ENCODE data around the gene PCDHB12.
"Not testable (repeated sequence)": the region's sequence is repeated elsewhere in the genome, so short reads cannot be mapped to it uniquely, and the experiment has no call there.

The PCDHB12 gene

DNA sequence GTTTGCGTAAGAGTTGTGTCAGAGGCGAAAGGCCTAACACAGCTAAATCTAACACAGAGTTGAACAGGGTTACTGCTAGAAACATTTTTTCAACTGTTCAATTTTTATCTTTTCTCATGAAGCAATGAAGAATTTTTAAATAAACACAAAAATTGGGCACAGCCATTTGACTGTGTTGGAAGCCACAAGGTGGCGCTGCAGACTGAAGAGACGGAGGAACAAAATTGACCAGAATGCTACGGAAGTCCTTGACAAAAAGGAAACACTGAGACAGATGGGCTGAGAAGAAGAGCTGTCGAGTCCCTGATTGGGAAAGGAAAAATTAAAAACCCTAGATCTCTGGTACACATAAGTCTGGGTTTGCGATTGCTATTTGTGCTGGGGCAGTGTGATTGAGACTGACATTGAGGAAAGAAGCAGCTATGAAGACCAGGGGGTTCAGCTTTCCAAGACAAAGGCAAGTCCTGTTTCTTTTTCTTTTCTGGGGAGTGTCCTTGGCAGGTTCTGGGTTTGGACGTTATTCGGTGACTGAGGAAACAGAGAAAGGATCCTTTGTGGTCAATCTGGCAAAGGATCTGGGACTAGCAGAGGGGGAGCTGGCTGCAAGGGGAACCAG lies 21.5 kb upstream of the PCDHB12 start, which contains the start of gene PCDHB9:
Gene PCDHB9 (plus strand): TSS at position 265 of the 616 bp plus-strand sequence. CDS start 158 bp downstream, at position 423.
- Histone ChIP-seq H3K4me1 (ENCODE audit: control insufficient read depth, insufficient read depth, low read length, unreplicated experiment) (no peaks in the 10 kb centered on the region), H3K27ac (ENCODE audit: low read depth, low read length) (no peak within 1 kb of the TSS), H2AFZ (ENCODE audit: low read length, unreplicated experiment) (no peak within 1 kb of the TSS), H3K27me3 (ENCODE audit: insufficient read depth, low read length) (peaks cover 8% of the 10 kb centered on the region; the same call in 1 of the 2 replicates), H3K4me3 (ENCODE audit: low read depth, low read length) (no peak within 1 kb of the TSS), H3K79me2 (ENCODE audit: control insufficient read depth, insufficient read depth, low read length, unreplicated experiment) (no peaks in the 10 kb centered on the region), H3K36me3 (ENCODE audit: insufficient read depth, low read length) (no peaks in the 10 kb centered on the region)

DNA sequence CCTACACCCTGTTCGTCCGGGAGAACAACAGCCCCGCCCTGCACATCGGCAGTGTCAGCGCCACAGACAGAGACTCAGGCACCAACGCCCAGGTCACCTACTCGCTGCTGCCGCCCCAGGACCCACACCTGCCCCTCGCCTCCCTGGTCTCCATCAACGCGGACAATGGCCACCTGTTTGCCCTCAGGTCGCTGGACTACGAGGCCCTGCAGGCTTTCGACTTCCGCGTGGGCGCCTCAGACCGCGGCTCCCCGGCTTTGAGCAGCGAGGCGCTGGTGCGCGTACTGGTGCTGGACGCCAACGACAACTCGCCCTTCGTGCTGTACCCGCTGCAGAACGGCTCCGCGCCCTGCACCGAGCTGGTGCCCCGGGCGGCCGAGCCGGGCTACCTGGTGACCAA lies 19.8 kb upstream of the PCDHB12 start:
- not testable (repeated sequence) for H3K4me1 ChIP-seq (ENCODE audit: control insufficient read depth, insufficient read depth, low read length, unreplicated experiment); H3K27me3 ChIP-seq (ENCODE audit: insufficient read depth, low read length); H3K79me2 ChIP-seq (ENCODE audit: control insufficient read depth, insufficient read depth, low read length, unreplicated experiment); H2AFZ ChIP-seq (ENCODE audit: low read length, unreplicated experiment); H3K36me3 ChIP-seq (ENCODE audit: insufficient read depth, low read length); H3K4me3 ChIP-seq (ENCODE audit: low read depth, low read length); H3K27ac ChIP-seq (ENCODE audit: low read depth, low read length)

DNA sequence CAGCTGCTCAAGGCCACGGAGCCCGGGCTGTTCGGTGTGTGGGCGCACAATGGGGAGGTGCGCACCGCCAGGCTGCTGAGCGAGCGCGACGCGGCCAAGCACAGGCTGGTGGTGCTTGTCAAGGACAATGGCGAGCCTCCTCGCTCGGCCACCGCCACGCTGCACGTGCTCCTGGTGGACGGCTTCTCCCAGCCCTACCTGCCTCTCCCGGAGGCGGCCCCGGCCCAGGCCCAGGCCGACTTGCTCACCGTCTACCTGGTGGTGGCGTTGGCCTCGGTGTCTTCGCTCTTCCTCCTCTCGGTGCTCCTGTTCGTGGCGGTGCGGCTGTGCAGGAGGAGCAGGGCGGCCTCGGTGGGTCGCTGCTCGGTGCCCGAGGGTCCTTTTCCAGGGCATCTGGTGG lies 19.4 kb upstream of the PCDHB12 start:
- H3K36me3 ChIP-seq (ENCODE audit: insufficient read depth, low read length); H3K27me3 ChIP-seq (ENCODE audit: insufficient read depth, low read length); H2AFZ ChIP-seq (ENCODE audit: low read length, unreplicated experiment): not testable (repeated sequence)

GRCh38 chr5:141192110-141192725 lies 16.3 kb upstream of the PCDHB12 start, which contains the start of gene PCDHB10:
Gene PCDHB10 (plus strand): TSS chr5:141192353. CDS start chr5:141192553, 200 bp downstream.
- no peak within 1 kb of the TSS for H3K4me3 ChIP-seq (ENCODE audit: low read depth, low read length)
- no peak within 1 kb of the TSS for H3K27ac ChIP-seq (ENCODE audit: low read depth, low read length)
- no peaks in the 10 kb centered on the region for H3K4me1 ChIP-seq (ENCODE audit: control insufficient read depth, insufficient read depth, low read length, unreplicated experiment)
- peaks cover 8% of the 10 kb centered on the region; the same call in 1 of the 2 replicates for H3K27me3 ChIP-seq (ENCODE audit: insufficient read depth, low read length)
- H3K36me3 ChIP-seq (ENCODE audit: insufficient read depth, low read length): no peaks in the 10 kb centered on the region
- no peak within 1 kb of the TSS for H2AFZ ChIP-seq (ENCODE audit: low read length, unreplicated experiment)
- no peaks in the 10 kb centered on the region for H3K79me2 ChIP-seq (ENCODE audit: control insufficient read depth, insufficient read depth, low read length, unreplicated experiment)

More for the DNA sequence above, 19.4 kb upstream of the PCDHB12 start:
- not testable (repeated sequence) for H3K27ac ChIP-seq (ENCODE audit: low read depth, low read length); H3K4me1 ChIP-seq (ENCODE audit: control insufficient read depth, insufficient read depth, low read length, unreplicated experiment); H3K79me2 ChIP-seq (ENCODE audit: control insufficient read depth, insufficient read depth, low read length, unreplicated experiment); H3K4me3 ChIP-seq (ENCODE audit: low read depth, low read length)

- H2AFZ ChIP-seq (ENCODE audit: low read length, unreplicated experiment); H3K4me1 ChIP-seq (ENCODE audit: control insufficient read depth, insufficient read depth, low read length, unreplicated experiment); H3K79me2 ChIP-seq (ENCODE audit: control insufficient read depth, insufficient read depth, low read length, unreplicated experiment); H3K27ac ChIP-seq (ENCODE audit: low read depth, low read length); H3K36me3 ChIP-seq (ENCODE audit: insufficient read depth, low read length); H3K4me3 ChIP-seq (ENCODE audit: low read depth, low read length); H3K27me3 ChIP-seq (ENCODE audit: insufficient read depth, low read length): not testable (repeated sequence)
Measured at GRCh38 chr5:141194332-141194731, 14.2 kb upstream of the PCDHB12 start.

DNA sequence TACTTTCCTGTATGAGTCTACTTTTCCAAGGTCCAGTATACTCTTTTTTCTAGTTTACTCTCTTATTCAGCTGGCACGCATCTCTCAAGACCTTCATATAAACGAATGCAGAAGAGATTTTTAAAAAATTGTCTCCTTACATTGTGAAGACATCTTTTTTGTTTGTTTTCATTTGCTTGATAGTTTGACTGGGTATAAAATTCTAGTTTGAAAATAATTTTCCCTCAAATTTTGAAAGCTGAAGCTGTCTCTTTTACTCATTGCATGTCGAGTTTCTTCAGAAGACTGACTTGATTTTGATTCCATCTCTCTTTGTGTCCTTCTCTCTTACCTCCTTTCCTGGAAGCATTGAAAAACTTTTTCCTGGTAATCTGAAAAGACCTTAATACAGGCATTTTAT lies 12.2 kb upstream of the PCDHB12 start:
- Histone ChIP-seq H2AFZ (ENCODE audit: low read length, unreplicated experiment) (no peak overlapping the region), H3K27me3 (ENCODE audit: insufficient read depth, low read length) (peaks cover 6% of the 10 kb centered on the region; the same call in 1 of the 2 replicates), H3K4me1 (ENCODE audit: control insufficient read depth, insufficient read depth, low read length, unreplicated experiment) (no peaks in the 10 kb centered on the region), H3K4me3 (ENCODE audit: low read depth, low read length) (no peak overlapping the region), H3K36me3 (ENCODE audit: insufficient read depth, low read length) (no peaks in the 10 kb centered on the region), H3K27ac (ENCODE audit: low read depth, low read length) (no peak overlapping the region), H3K79me2 (ENCODE audit: control insufficient read depth, insufficient read depth, low read length, unreplicated experiment) (no peaks in the 10 kb centered on the region)

DNA sequence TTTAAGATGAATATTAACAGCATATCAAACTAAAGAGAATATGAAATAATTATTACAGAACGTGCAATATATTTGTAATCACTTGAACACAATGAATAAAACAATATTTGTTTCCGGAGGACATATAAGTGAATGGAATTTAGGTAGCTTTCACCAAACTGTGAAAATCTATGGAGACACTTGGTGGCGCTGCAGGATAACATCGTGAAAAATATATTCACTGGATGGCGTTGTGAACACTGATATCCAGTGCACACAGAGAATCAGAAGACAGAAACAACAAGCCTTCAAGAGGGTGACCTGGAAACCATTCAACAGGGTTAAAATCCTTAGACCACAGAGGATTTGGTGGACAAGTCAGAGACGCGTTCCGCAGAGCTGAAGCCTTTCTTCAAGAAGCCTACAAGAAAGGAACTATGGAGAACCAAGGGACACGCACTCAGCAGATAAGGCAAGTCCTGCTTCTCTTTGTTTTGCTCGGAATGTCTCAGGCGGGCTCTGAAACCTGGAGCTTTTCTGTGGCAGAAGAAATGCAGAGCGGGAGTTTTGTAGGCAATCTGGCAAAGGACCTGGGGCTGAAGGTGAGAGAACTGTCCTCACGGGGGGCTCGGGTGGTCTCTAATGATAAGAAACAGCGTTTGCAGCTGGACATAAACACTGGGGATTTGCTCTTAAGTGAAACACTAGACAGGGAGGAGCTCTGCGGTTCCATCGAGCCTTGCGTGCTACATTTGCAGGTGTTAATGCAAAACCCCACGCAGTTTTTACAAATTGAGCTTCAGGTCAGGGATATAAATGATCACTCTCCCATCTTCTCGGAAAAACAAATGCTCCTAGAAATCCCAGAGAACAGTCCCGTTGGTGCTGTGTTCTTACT lies 8.9 kb upstream of the PCDHB12 start, which contains the start of gene PCDHB11:
Gene PCDHB11 (plus strand): TSS at position 269 of the 877 bp plus-strand sequence. CDS start 148 bp downstream, at position 417.
- no peak within 1 kb of the TSS for H3K4me3 ChIP-seq (ENCODE audit: low read depth, low read length)
- H3K27me3 ChIP-seq (ENCODE audit: insufficient read depth, low read length): no peaks in the 10 kb centered on the region
- H3K4me1 ChIP-seq (ENCODE audit: control insufficient read depth, insufficient read depth, low read length, unreplicated experiment): no peaks in the 10 kb centered on the region
- H3K27ac ChIP-seq (ENCODE audit: low read depth, low read length): no peak within 1 kb of the TSS
- no peak within 1 kb of the TSS for H2AFZ ChIP-seq (ENCODE audit: low read length, unreplicated experiment)
- H3K79me2 ChIP-seq (ENCODE audit: control insufficient read depth, insufficient read depth, low read length, unreplicated experiment): no peaks in the 10 kb centered on the region
- no peaks in the 10 kb centered on the region for H3K36me3 ChIP-seq (ENCODE audit: insufficient read depth, low read length)

DNA sequence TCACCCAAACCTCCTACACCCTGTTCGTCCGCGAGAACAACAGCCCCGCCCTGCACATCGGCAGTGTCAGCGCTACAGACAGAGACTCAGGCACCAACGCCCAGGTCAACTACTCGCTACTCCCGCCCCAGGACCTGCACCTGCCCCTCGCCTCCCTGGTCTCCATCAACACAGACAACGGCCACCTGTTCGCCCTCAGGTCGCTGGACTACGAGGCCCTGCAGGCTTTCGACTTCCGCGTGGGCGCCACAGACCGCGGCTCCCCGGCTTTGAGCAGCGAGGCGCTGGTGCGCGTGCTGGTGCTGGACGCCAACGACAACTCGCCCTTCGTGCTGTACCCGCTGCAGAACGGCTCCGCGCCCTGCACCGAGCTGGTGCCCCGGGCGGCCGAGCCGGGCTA lies 7.4 kb upstream of the PCDHB12 start:
- H3K27me3 ChIP-seq (ENCODE audit: insufficient read depth, low read length); H3K27ac ChIP-seq (ENCODE audit: low read depth, low read length); H3K36me3 ChIP-seq (ENCODE audit: insufficient read depth, low read length); H3K79me2 ChIP-seq (ENCODE audit: control insufficient read depth, insufficient read depth, low read length, unreplicated experiment); H3K4me3 ChIP-seq (ENCODE audit: low read depth, low read length); H3K4me1 ChIP-seq (ENCODE audit: control insufficient read depth, insufficient read depth, low read length, unreplicated experiment); H2AFZ ChIP-seq (ENCODE audit: low read length, unreplicated experiment): not testable (repeated sequence)

- H3K27ac ChIP-seq (ENCODE audit: low read depth, low read length); H3K4me3 ChIP-seq (ENCODE audit: low read depth, low read length); H3K36me3 ChIP-seq (ENCODE audit: insufficient read depth, low read length); H3K27me3 ChIP-seq (ENCODE audit: insufficient read depth, low read length); H3K79me2 ChIP-seq (ENCODE audit: control insufficient read depth, insufficient read depth, low read length, unreplicated experiment); H2AFZ ChIP-seq (ENCODE audit: low read length, unreplicated experiment); H3K4me1 ChIP-seq (ENCODE audit: control insufficient read depth, insufficient read depth, low read length, unreplicated experiment): not testable (repeated sequence)
Measured at GRCh38 chr5:141201646-141202045, 6.9 kb upstream of the PCDHB12 start.

DNA sequence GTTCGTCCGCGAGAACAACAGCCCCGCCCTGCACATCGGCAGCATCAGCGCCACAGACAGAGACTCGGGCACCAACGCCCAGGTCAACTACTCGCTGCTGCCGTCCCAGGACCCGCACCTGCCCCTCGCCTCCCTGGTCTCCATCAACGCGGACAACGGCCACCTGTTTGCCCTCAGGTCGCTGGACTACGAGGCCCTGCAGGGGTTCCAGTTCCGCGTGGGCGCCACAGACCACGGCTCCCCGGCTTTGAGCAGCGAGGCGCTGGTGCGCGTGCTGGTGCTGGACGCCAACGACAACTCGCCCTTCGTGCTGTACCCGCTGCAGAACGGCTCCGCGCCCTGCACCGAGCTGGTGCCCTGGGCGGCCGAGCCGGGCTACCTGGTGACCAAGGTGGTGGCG lies 1.8 kb downstream of the PCDHB12 start:
- H3K4me1 ChIP-seq (ENCODE audit: control insufficient read depth, insufficient read depth, low read length, unreplicated experiment); H2AFZ ChIP-seq (ENCODE audit: low read length, unreplicated experiment); H3K36me3 ChIP-seq (ENCODE audit: insufficient read depth, low read length); H3K79me2 ChIP-seq (ENCODE audit: control insufficient read depth, insufficient read depth, low read length, unreplicated experiment); H3K4me3 ChIP-seq (ENCODE audit: low read depth, low read length); H3K27ac ChIP-seq (ENCODE audit: low read depth, low read length): not testable (repeated sequence)
- peaks cover 30% of the 10 kb centered on the region for H3K27me3 ChIP-seq (ENCODE audit: insufficient read depth, low read length)

All from ACC112 (cell line).